Astrocyte of the spinal cord (primary cell): ENCODE results near the gene PIGC.
A peak's percentile ranks its signal among the peaks of the same experiment; 100 is the strongest.

Experiments
- DNase-seq: peaks from one replicate; pipeline ENCODE4 v3.0.0; 2011; ENCODE audit warnings: low read depth, low spot score
- H3K4me3 ChIP-seq: 2 replicates; pipeline ENCODE4 v1.5.1; 2011; ENCODE audit warnings: low read depth, mild to moderate bottlenecking, low read length, moderate library complexity
- CTCF ChIP-seq: IDR thresholded peaks from 2 replicates; pipeline ENCODE4 v1.5.1; 2012; ENCODE audit warnings: low read depth, mild to moderate bottlenecking, low read length, inconsistent platforms
- in situ Hi-C: cut with HindIII; loops from 2 replicates; pipeline ENCODE4 v1.10.0; 2017; ENCODE audit warnings: low sequenced_read_pairs

The PIGC gene

DNA sequence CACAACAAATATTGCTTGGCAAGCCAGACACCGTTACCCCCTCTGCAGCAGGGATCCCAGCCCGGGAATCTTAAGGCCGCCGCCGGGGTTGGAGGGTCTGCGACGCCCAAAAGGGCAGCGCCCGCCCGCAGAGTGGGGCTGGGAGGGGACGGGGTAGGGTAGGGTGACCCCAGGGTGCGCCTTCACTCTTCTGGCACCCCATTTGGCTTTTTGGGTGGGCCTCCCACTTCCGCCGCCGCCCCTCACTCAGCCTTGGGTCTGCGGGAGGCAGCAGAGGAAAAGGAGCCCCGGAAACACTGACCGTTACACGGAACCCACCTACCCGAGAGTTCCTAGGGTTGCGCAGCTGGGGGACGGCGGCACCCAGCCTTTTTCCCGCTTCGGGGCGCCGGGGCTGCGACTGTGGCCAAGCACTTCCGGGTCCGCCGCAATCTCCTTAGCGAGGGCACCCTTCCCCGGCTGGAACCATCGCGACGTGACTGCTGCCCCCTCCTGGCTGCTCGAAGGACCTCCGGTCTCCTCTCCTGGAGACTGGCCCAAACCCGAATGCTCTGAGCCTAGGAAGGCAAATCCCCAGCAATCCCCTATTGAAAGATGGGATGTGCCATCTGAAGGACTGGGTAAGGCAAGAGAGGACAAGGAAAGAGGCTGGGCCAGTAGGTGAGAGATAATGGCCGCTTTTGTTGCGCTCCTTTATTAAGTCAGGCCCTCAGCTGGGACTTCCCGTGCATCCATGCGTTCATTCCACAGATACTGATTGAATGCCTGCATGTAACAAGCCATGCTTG, at the start of gene PIGC:
TSS of gene PIGC (minus strand) at position 404 of the 788 bp plus-strand sequence. CDS start 1,447 bp downstream, outside the sequence.
- peak within 1 kb of the TSS; percentile 58 for H3K4me3 ChIP-seq
- peak; percentile 82 for DNase-seq
- peak; percentile 89 for TF ChIP-seq CTCF
- in situ Hi-C loops: no loop called here

- no peak overlapping the region for H3K4me3 ChIP-seq
- in situ Hi-C loops: no loop called here
- no peak for DNase-seq
- no peak for TF ChIP-seq CTCF
Measured at GRCh38 chr1:172492421-172492820, 48.6 kb upstream of the PIGC start.

GRCh38 chr1:172489847-172490246, 46.0 kb upstream of the PIGC start:
- no peak for DNase-seq
- in situ Hi-C loops: no loop called here
- TF ChIP-seq CTCF: no peak
- H3K4me3 ChIP-seq: no peak overlapping the region

DNA sequence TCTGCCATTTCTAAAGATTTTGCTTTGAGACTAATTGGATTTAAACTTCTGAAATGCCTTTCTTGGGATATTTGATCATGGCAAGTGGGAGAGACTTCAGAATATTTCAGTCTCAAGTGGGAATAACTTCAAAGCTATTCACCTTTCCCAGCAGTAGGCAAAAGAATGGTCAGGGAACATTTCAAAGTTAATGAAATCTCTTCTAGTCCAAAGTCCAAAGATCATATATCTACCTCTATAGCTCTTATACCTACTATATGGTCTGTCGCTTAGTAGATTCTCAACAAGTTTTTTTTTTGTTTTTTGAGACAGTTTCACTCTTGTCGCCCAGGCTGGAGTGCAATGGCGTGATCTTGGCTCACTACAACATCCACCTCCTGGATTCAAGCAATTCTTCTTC, 44.5 kb upstream of the PIGC start:
- no peak for DNase-seq
- TF ChIP-seq CTCF: no peak
- in situ Hi-C loops: no loop called here
- H3K4me3 ChIP-seq: no peak overlapping the region

DNA sequence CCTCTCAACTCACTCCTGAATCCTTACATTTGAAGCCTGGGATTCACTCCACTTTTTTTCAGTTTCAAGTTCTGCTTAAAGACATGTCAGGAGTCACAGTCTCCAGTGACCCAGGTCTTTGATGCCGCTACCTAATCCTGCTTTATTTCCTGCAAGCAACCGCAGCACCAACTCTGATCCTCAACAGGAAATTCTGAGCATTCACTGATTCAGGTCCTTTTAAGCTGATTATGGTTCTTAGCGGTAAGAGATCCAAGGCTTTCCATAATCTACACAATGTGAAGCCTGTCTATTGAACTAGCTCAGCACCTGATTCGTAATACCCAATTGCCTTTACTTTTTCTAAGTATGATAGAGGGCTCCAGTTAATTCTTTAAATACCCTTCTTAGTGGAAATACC, 43.7 kb upstream of the PIGC start:
- no peak for TF ChIP-seq CTCF
- H3K4me3 ChIP-seq: no peak overlapping the region
- in situ Hi-C loops: no loop called here
- no peak for DNase-seq

DNA sequence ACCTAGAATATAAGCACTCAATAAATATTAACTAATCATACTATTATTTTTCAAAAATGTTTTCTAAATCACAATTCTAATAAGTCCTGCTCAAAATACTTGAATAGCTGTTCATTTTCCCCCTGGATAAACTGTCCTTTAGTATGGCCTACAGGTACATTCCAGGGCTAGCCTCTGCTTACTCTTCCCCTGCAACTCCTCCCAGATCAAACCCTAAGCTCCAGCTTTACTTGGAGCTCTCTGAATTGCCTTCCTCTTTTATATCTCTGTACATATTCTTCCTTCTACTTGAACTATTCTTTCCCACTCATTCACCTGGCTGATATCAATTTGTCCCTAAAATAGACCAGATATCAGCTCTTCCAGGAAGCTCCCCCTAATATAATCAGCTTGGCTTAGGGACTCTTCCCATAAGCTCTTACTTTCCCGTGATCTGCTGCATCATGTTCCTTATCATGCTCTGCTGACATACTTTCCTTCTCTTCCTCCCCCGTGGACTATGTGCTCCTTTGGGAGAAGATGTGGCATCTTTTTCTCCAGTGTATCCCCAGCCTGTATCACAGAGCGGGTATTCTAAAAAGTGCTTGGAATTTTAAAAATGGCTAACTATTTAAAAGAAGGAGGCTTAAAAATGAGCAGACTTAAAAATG, 43.1 kb upstream of the PIGC start:
- in situ Hi-C loops: no loop called here
- no peak for DNase-seq
- no peak for TF ChIP-seq CTCF
- no peak overlapping the region for H3K4me3 ChIP-seq
